HT1080 (cell line): ENCODE results near the gene DMAC2. TPM values are rescaled to one million over a fixed set of nuclear protein-coding genes. Genes with fewer than 3 reads are reported as not detected.
"Not testable (repeated sequence)": the region's sequence is repeated elsewhere in the genome, so short reads cannot be mapped to it uniquely, and the experiment has no call there.

Experiments
- DNase-seq: peaks from one replicate; pipeline ENCODE4 v3.0.0-alpha.2; 2015; ENCODE audit warnings: low read depth
- total RNA-seq: library from RNA; depleted of rRNA; stranded (reverse); fragments of >200 nt; shearing (Covaris generic); gene quantifications from 2 replicates; pipeline ENCODE4 v1.2.3, GENCODE V29; 2014

The DMAC2 gene
- total RNA-seq, 1 experiment from 2014 or later, result 58.0 TPM

GRCh38 chr19:41443813-41444455 lies 4.2 kb upstream of the DMAC2 start:
- no peak for DNase-seq

- no peak for DNase-seq
These were observed 3.0 kb upstream of the DMAC2 start, which contains the start of gene ERICH4 for GRCh38 chr19:41442473-41443355. Gene ERICH4, plus strand, starts transcription at chr19:41443156. Its CDS starts 14 bp downstream, at chr19:41443170.

GRCh38 chr19:41441321-41441945 lies 1.7 kb upstream of the DMAC2 start:
- no peak for DNase-seq

- DNase-seq, result no peak
These were observed 1.7 kb downstream of the DMAC2 start for GRCh38 chr19:41437944-41438574.

DNA sequence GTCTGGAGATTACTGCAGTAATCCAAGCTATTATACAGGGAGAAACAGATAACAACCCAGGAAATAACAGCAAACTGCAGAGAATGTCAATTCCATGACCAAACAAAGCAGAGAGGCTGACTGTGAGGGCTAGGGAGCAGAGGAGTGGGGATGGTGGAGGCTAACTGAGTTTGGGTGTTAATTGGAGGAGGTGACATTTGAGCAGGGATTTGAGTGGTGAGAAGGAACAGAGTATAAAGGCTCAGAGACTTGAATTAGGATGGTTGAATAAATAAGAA lies 3.1 kb downstream of the DMAC2 start:
- no peak for DNase-seq

DNA sequence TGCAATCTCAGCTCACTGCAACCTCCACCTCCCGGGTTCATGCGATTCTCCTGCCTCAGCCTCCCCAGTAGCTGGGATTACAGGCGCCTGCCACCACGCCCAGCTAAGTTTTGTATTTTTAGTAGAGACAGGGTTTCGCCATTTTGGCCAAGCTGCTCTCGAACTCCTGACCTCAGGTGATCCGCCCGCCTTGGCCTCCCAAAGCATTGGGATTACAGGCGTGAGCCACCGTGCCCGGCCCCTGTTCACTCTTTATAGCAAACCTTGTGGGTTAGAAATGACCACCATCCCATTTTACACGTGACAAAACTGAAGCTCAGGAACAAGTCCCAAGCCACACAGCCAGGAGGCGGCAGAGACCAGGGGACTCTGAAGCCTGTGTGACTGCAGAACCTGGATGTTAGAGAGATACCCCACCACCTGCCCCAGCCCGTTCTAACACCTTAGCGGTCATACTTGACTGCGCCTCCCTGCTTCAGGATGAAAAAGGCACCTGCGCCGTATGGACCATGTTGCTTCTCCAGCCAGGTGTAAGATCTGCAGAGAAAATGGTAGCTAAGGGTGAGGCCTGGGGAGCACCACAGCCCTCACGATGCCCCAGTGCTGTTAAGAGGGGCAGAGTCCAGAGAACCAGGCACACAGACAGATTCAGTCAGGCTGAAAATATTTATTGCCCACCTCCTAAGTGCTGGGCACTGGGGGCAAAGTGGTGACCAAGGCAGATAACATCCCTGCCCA lies 3.6 kb downstream of the DMAC2 start:
- no peak for DNase-seq

- not testable (repeated sequence) for DNase-seq
These were observed 4.3 kb downstream of the DMAC2 start for GRCh38 chr19:41435376-41435775.

- no peak for DNase-seq
These were observed 5.3 kb downstream of the DMAC2 start for GRCh38 chr19:41434450-41434849.

DNA sequence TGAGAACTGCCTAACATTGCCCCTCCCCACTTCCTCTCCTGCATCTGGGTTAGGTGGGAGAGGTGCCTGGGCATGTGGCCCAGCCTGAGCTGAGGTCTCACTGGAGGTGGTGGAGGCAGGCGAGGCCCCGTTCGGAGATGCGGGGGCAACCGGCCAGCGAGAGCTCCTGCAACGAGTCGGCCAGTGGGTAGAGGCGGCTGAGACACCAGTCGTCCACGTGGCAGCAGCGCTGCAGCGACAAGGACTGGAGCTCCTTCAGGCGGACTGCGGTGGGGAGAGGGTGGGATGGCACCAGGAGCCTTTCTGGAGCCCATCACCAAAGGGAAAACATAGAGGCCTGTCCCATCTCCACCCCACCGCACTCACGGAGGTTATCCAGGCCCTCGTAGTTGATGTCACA lies 6.5 kb downstream of the DMAC2 start:
- DNase-seq, result no peak

GRCh38 chr19:41431426-41432386 lies 8.0 kb downstream of the DMAC2 start:
- no peak for DNase-seq

DNA sequence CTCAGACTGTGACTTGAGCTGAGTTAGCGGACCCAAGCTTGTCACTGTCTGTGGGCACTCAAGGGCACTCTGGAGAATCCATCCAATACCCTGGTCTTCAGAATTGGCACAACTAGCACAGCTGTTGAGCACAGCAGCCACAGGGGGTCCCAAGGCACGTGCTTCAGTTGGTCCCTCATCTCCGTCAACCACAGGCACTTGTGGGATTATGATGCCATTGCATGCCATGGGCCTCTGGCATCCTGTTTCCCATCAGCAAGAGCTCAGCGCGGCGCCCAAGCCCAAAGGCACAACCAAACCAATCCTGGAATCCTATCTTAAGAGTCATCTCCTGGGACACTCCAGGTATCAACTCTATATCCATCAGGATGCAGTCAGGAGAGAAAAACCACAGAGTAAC lies 8.8 kb downstream of the DMAC2 start:
- DNase-seq, result peak; percentile 19

DNA sequence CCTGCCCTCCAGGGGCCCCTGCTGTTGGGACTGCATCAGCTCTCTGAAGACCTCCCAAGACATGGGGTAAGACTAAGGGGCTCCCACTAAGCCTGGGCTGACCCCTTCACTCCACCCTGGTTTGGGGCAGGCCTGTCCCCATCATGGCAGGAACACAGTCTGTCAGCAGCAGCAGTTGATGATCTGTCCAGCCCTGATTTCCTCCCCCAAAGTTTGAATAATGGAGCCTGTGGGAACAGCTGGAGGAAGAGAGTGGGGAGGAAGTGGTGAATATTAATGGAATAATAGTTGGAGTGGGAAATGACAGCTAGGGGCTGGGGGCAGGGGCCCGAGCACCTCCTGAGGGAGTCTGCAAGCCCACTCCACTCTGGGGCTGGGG lies 11.2 kb downstream of the DMAC2 start:
- no peak for DNase-seq

GRCh38 chr19:41427647-41428480 lies 11.8 kb downstream of the DMAC2 start:
- no peak for DNase-seq

DNA sequence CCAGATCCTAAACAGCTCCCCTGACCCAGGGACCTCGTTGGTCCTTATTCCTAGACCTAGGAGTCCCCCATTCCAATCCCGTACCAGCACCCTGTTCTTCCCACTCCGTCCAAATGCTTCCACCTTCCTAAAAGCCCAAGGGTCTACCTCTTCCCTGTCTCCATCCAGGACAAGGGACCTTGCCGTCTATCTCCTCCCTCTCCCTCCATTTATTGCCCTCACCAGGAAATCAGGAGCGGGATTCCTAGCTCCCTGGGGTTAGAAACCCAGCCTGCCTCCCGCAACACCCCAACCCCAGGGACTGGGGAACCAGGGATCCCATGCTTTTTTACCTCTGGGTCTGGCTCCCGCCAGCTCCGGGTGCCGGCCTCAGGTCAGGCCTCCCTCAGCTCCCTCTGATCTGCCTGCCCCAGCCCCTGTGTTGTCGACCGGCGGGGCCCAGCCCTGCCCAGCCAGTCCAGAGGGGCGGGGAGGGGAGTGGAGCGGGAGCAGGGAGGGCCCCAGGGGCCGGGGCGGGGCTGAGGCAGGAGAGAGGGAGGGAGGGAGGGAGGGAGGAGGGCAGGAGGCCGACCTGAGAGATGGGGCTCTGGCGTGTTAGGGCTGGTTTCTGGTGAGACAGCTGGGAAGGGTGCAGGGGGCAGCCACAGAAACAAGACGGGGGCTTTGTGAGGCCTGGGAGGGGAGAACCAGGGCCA lies 12.6 kb downstream of the DMAC2 start, which contains the start of gene B3GNT8:
Gene B3GNT8 (minus strand): TSS at position 423 of the 695 bp plus-strand sequence. CDS start 596 bp downstream, outside the sequence.
- DNase-seq, result no peak

DNA sequence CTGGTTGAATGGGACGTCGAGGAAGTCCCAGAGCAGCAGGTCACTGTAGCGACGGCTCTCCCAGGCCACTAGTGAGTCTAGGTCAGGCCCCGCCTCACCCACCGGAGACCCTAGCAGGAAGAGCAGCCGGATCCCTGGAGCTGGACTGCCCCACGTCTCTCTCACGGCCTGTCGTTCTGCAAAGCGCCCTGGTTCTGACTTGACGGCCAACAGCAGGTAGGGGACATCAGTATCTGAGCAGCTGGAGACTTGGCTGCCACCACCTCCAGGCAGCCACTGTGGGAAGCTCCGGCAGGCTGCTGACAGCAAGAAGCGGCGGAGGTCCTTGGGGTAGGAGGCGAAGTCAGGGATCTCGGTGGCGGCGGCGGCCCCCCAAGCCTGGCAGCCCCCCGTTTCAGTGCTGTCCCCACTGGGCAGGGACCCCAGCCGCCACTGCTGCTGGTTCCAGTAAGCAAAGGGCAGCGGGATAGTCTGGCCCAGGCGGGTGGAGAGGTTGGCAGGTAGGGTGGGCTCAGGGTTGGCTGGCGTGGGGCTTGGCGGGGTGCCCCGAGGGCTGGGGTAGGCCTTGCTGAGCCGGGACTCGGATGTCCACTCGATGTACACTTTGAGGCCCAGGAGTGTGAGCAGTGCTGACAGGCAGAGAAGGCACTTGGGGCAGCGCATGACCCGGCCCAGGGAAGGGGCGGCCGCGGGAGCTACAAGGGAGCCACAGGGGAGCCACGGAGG lies 13.4 kb downstream of the DMAC2 start:
- DNase-seq, result no peak

DNA sequence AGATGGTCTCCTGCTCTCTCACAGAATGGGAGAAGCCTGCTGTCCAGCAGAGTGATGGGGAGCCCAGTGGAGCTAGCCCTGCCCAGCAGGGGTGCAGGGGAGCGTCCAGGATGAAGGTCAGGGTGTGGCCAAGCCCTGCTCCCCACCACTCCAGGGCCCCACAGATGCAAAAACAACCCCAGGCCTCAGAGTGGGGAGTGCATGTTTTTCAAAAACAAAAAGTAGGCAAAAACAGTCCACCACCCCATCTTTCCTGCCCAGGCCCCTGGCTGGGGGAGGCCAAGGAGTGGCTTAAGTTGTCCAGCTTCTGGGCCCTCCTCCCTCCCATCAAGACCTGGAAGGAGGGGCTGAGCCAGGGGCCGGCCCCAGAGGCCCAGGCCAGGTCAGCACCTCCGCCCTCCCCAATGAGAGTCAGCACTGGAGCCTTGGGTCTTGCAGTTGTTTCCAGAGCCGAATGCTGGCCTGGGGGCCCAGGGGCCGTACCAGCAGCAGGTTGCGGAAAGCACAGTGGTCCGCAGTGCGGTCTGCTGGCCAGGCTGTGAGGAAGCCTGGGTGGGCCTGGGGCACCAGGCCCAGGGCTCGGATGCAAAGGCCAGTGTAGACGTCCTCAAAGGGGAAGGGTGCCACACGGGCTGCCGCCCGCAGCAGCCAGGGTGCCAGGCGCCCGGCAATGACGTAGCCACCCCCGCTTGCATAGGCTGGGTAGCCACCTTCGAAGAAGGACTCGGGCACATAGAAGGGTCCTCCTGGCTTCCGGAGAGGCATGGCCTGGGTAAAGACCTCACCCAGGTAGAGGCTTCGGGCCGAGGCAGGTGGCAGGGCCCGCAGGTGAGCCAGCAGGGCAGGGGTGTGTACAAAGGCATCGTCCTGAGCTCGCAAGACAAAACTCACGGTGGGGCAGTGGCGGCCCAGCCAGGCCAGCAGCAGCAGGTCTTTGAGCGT lies 14.3 kb downstream of the DMAC2 start:
- no peak for DNase-seq
